ENCODE results near the gene RFLNA. TPM values are rescaled to one million over a fixed set of nuclear protein-coding genes. Genes with fewer than 3 reads are reported as not detected.

RFLNA gene
- total RNA-seq, 1 experiment from 2014 or later: 17.8 TPM

DNA sequence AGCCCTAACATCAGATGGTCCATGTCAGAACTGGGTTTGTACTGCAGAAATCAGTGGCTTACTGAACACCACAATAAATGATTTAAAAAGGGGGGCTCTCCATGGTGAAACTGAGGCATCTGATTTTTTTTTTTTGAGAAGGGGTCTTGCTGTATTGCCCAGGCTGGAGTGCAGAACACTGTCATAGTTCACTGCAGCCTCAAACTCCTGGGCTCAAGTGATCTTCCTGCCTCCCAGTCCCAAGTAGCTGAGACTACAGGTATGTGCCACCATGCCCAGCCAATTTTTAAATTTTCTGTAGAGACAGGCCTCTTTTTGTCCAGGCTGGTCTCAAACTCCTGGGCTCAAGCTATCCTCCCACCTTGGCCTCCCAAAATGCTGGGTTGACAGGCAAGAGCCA, 57.4 kb downstream of the RFLNA start:
- DNase-seq: no peak
- H3K27me3 ChIP-seq: no peaks in the 10 kb centered on the region
- peaks cover 68% of the 10 kb centered on the region for H3K36me3 ChIP-seq

DNA sequence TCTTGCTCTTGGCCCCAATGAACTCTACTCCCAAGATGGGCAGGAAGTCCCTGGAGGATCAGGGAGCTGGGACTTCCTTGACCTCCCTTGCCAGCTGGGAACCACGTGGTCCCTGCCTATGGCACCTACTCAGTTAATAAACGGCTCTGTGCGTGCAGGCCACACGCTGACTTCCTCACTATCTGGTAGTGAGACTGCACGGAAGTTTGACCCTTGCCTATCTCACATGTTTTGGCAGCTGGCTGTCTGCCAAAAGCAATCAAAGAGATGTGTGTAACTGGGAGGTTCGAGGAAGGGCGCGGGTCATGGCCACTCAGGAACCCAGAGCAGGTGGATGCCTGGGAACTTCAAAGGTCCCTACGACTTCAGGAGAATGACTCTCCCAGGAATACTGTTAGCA, 57.9 kb downstream of the RFLNA start:
- H3K9me3 ChIP-seq: no peaks in the 10 kb centered on the region
- H3K36me3 ChIP-seq: peaks cover 67% of the 10 kb centered on the region
- H3K4me3 ChIP-seq: no peak overlapping the region
- DNase-seq: no peak
- no peaks in the 10 kb centered on the region for H3K27me3 ChIP-seq

More for the DNA sequence above, 57.4 kb downstream of the RFLNA start:
- no peaks in the 10 kb centered on the region for H3K9me3 ChIP-seq
- no peak overlapping the region for H3K4me3 ChIP-seq

DNA sequence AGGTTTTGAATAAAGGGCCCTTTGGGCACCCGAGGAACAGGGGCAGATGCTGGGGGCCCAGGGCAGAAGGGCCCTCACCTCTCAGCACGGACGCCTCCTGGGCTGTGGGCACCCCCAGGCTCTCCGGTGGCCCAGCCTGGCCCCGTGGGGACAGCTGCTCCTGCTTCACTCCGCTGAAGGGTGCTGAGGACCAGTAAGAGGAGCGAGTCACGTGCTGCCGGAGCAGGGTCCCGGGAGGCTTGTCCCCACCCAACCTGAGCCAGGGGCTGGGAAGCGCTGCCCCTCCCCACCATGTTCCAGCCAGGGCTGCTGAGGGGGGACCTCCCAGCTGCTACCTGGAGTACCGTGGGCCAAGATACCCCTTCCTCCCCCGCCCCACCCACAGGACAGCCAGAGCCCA, 59.5 kb downstream of the RFLNA start:
- peaks cover 67% of the 10 kb centered on the region for H3K36me3 ChIP-seq
- H3K27me3 ChIP-seq: no peaks in the 10 kb centered on the region
- no peak for DNase-seq
- no peaks in the 10 kb centered on the region for H3K9me3 ChIP-seq
- H3K4me3 ChIP-seq: no peak overlapping the region

DNA sequence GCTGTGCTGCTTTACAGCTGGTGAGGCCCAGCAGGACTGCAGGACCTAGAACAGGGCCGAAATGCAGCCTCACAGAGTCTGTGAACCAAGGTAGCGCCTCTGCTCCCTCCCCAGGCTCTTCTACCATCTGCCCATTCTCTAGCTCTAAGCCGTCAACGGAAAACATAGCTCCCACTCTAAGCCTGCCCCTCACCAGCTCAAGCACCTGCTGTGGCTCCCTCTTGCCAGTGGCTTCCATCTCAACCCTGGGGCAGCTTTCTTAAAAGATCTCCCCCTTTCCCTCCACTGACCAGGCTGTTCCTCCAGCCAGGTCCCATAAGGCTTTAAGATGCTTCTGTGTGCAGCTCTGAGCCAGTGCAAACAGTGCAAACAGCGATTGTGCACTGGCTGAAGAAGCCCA, 61.3 kb downstream of the RFLNA start:
- Histone ChIP-seq H3K36me3 (peaks cover 61% of the 10 kb centered on the region), H3K9me3 (no peaks in the 10 kb centered on the region), H3K4me3 (no peak overlapping the region), H3K27me3 (no peaks in the 10 kb centered on the region)
- DNase-seq: no peak

DNA sequence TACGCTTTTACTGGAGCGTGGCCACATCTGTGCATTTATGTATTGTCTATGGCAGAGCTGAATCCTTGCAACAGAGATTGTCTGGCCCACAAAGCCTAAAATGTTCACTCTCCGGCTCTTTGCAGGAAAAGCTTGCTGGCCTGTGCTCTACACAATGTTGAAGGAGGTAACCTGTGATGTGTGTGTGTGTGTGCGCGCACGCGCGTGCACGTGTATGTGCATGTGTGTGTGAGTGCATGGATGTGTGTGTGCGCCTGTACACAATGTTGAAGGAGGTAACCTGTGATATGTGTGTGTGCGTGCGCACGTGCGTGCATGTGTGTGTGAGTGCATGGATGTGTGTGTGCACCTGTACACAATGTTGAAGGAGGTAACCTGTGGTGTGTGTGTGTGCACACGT, 62.7 kb downstream of the RFLNA start:
- no peak overlapping the region for H3K4me3 ChIP-seq
- H3K9me3 ChIP-seq: no peaks in the 10 kb centered on the region
- no peak for DNase-seq
- H3K36me3 ChIP-seq: peaks cover 50% of the 10 kb centered on the region
- no peaks in the 10 kb centered on the region for H3K27me3 ChIP-seq

DNA sequence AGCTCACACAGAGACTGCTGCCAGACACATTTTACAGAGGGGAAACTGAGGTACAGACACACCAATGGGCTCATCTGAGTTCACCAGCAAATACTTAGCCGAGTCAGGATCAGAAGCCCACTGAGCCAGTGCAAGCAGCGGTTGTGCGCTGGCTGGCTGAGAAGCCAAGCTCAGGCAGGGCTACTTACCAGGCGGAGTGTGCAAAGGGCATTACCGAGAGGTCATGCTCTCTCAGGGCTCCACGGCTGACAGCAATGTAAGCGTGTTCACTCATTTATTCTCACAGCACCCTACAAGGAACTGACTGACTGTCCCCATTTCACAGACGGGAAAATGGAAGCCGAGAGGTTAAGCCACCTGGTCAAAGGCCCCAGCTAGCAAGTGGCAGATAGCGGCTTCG, 63.7 kb downstream of the RFLNA start:
- Histone ChIP-seq H3K4me3 (no peak overlapping the region), H3K27me3 (no peaks in the 10 kb centered on the region), H3K9me3 (no peaks in the 10 kb centered on the region), H3K36me3 (peaks cover 40% of the 10 kb centered on the region)
- DNase-seq: no peak

DNA sequence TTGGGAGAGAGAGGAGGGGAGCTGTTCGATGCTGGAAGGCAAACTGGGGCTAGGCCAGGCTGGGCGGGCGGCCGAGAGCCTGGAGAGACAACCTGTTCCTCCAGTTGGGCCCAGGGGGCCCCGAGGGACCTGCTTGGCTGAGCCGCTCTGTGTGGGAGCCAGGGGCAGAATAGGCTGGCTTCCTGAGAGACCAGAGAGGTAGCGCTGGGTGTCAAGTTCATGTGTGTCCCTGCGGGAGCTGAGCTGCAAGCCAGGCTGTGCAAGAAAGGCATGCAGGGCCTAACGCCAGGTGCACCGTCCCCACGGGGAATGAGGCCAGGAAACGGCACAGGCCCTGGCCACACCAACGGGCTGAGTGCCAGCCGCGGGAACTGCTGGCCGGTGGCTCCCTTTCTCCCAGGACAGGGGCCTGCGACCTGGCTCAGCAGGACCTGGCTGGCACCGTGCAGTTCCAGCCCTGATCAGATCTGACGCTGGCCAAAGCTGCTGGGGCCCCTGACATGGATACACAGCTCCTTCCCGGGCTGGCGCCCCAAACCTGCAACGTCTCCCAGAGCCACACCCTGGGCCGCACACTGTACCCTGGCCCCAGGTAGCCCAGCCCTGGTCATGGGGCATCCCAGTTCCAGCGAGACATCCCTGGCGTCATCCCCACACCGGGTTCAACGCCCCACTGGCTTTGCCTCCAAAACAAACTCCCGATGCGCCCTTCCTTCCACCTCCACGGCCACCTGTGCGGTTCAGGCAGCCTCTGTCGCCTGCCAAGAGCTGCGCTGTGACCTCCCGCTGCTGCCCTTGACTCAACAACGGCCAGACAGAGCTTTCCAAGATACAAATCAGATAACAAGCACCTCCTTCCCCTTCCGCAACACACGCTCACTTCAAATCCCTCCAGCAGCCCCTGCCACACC, 65.0 kb downstream of the RFLNA start:
- Histone ChIP-seq H3K27me3 (no peaks in the 10 kb centered on the region), H3K9me3 (no peaks in the 10 kb centered on the region), H3K4me3 (no peak overlapping the region), H3K36me3 (peaks cover 36% of the 10 kb centered on the region)
- no peak for DNase-seq

DNA sequence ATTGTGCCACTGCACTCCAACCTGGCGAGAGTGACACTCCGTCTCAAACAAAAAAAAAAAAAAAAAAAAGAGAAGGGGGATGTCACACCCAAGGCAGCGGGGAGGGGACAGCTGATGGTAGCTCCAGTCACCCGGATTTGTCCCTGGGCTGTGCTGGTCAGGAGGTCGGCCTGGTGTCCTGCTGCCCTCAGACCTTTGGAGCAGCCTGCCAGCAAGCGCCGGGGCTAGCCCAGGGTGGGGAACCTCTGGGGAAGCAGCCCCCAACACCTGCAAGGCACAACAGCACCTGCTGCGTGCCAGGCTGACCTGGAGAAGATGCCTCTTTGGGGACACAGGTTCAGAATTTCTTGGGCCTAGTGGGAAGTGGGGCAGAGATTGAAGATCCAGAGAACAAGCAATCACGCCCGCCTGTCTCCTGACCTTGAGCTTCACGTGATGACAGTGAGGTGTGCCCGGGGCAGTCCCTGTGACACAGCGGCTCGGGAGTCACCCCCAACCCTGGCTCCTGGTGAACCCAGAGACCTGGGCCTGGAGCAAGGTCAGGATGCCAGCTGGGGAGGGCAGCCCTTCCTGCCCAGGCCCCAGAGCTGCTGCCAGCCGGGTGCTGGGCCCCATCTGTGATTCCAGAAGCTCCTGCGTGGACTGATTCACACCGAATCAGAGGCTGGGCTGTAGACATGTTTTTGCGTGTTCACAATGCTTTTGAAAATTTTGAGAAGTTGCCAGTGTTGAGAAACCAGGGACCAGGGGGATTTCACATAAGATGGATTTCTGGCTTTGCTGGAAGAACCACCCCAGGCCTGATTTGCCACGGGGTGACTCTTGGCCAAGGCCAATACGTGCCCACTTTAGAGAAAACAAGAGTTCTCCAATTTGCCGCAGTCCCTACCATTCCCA, 66.4 kb downstream of the RFLNA start:
- peaks cover 36% of the 10 kb centered on the region for H3K36me3 ChIP-seq
- H3K4me3 ChIP-seq: no peak overlapping the region
- no peaks in the 10 kb centered on the region for H3K27me3 ChIP-seq
- no peaks in the 10 kb centered on the region for H3K9me3 ChIP-seq
- no peak for DNase-seq

DNA sequence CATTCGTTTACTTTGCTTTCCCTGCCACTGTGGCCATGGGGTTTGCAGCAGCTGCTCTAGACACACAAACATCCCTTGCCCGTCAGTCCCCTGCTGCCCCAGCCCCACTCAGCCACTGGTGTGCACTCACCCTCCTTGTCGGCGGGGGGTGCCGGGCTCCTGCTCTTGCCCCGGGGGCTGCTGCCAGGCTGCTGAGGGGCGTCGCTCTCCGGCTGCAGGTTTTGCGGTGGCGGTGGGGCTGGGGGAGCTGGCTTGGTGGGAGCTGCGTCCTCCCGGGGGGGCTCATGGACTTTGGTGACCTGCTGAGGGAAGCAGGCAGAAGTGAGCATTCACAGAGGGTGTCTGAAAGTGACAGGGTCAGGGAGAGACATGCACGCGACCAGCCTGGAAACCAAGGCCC, 67.1 kb downstream of the RFLNA start:
- Histone ChIP-seq H3K9me3 (no peaks in the 10 kb centered on the region), H3K27me3 (no peaks in the 10 kb centered on the region), H3K4me3 (no peak overlapping the region), H3K36me3 (peaks cover 35% of the 10 kb centered on the region)
- no peak for DNase-seq

DNA sequence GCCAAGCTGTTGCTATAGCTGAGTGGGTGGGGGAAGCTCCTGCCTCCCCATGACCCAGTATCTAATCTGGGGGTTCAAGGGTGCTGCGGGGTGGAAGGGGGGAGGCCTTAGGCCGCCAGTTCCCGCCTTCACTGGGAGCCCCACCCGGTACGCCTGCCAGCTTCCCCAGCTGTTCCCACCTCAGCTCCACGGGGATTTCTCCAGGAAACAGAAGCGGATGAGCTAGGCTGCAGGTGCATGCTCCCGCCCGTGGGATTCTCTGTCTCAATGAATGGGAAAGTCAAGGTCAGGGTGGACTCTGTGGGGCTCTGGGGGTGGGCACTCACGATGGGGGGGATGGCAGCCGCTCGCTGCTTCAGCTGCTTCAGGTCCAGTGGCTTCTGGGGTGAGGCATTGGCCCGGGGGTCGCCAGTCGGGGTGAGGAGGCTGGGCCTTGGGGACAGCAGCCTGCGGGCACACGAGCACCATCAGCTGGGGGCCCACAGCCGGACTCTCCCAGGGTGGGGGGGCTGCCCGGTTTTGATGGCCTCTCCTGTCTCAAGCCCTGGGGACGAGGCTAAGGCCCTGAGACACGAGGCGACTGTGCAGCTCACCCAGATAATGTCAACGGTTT, 68.6 kb downstream of the RFLNA start:
- DNase-seq: no peak
- Histone ChIP-seq H3K9me3 (no peaks in the 10 kb centered on the region), H3K36me3 (peaks cover 35% of the 10 kb centered on the region), H3K4me3 (no peak overlapping the region), H3K27me3 (no peaks in the 10 kb centered on the region)

DNA sequence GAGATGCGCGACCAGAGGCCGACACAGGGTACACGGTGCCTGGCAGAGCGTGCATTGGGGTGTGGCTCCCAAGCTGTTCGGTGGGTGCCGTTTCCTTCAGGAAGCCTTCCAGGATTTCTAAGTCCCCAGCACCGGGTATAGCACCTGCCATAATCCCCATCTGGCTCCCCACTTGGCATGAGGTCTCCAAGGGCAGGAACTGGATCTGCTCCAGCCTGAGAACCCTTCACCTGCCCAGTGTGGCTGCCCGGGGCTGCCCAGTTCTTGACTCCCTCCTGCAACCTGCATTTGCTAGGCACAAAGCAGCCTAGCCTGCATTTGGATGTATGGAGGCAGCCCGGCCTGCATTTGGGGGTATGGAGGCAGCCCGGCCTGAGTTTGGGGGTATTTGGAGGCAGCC, 69.7 kb downstream of the RFLNA start:
- Histone ChIP-seq H3K9me3 (no peaks in the 10 kb centered on the region), H3K36me3 (peaks cover 35% of the 10 kb centered on the region), H3K27me3 (no peaks in the 10 kb centered on the region), H3K4me3 (no peak overlapping the region)
- DNase-seq: no peak
